GDM1 (cell line): ENCODE results near the gene EXOC3L1.

Experiments
- DNase-seq: peaks from one replicate; lab custom pipeline; 2025; lab: John Stamatoyannopoulos, UW

EXOC3L1 gene, protein sequence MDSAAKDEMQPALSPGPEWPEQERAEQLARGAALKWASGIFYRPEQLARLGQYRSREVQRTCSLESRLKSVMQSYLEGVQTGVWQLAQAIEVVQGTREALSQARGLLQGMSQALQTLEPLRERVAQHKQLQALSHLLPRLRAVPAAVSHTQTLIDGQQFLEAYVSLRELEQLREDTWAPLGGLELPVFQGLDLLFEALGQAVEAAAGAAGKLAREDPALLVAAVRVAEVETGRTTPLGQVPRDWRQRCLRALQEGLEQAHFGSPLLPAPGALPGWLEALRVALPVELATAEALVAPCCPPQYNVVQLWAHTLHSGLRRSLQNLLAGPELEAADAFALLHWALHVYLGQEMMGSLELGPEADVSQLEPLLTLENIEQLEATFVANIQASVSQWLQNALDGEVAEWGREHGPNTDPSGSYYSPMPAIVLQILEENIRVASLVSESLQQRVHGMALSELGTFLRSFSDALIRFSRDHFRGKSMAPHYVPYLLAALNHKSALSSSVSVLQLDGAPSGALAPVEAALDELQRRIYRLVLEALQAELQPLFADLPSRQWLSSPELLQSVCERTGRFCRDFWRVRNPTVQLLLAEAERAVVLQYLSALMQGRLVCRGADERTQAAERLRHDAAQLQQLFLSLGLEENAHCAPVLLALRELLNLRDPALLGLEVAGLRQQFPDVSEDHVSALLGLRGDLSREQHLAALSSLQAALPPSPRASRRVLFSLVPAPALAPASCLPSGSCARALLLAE

DNA sequence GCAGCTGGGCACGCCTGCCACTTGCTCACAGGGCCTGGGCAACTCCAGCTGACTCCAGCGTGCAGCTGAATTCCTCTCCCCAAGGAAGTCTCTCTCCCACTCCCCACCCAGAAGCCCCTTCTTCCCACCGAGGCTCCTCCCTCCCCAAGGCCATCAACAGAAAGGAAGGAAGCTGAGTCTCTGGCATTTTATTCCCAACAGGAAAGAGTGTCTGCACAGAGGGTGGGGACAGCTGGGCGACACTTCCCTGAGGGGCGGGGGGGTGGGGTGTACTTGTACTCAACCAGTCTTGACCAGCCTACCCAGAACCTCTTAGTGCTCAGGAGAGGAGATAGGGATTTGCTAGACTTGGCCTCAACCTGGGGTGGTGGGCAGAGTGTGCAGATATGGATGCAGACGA is at the start of gene EXOC3L1:
TSS of gene EXOC3L1 (minus strand) at position 96 of the 400 bp plus-strand sequence. CDS start 460 bp downstream, outside the sequence.
- no peak for DNase-seq

DNA sequence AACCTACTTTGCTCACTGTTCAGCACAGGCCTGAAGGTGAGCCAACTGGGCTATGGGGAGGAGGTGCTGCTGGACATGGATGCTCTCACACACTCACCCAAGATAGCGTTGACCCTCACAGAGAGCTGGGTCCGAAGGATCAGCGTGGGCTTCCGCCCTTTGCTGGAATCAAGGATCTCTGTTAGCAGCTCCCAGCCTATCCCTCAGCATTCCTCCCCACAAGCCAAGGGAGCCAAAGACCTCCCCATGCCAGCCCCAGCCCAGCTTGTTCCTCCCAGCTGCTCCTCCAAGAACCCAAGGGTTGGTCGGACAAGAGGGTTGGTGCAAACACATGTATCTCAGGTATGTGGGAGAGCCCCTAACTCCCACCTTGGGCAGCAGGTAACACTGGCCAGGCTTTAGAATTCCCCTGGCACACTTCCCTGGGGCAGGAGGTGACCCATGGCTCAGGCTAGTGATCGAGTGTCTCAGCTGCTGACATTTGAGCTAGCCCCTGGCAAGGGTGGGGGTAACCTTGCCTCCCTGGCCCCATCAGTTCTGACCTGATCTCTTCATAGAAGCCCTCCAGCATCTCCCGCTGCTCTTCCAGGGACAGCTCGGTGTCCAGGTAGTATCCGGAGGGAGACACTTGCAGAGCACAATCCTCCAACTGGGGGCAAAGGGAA is 49.0 kb upstream of the EXOC3L1 start:
- DNase-seq: no peak

DNA sequence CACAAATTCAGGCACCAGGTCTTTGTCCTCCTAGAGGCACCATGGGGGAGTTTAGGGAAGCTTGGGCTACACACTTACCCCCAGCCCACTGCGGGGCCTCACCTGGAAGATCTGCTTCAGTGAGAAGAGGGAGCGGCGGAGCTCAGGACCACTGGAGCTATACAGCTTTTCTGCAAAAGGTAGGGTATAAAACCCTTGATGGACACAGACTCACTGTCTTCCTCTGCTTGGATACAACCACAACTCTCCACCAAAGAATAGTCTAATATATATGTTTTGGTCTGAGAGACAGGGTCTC is 48.3 kb upstream of the EXOC3L1 start:
- no peak for DNase-seq

DNA sequence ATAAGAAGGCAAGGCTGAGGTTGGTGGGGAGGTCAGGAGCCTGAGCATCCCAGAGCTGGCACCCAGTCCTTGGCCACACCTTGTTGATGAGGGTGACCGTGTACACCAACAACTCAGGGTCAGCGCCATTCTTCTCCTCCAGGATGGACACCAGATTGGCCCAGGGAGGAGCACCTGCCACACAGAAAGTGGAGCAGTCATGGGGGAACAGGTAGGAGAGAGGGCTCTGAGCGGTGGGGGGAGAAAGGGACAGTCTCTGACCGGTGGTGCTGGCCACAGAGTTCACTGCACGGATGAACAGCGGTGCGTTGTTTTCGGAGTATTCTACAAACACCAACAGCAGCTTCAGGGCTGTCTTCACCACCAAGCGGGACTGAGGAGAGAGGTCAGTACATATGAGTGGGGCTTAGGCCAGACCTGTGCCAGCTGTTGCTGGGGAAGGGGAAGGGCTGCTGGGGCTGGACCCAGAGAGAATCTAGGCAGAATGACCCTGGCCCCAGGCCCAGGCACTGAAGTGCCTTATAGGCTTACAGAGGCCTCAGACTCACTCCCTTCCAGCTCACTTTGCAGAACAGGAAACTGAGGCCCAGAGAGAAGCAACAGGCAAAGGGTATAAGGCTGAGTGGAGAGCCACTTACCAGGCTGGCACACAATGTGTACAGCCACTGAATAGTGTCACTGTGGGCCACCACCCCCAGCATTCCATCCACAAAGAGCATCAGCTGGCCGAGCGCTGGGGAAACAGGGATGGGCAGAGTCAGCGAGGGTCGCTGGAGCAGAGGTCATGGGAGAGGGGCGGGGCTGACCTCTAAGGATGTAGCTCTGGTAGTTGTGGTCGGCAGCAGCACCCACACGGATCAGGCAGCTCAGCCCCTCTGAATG is 47.7 kb upstream of the EXOC3L1 start:
- no peak for DNase-seq

DNA sequence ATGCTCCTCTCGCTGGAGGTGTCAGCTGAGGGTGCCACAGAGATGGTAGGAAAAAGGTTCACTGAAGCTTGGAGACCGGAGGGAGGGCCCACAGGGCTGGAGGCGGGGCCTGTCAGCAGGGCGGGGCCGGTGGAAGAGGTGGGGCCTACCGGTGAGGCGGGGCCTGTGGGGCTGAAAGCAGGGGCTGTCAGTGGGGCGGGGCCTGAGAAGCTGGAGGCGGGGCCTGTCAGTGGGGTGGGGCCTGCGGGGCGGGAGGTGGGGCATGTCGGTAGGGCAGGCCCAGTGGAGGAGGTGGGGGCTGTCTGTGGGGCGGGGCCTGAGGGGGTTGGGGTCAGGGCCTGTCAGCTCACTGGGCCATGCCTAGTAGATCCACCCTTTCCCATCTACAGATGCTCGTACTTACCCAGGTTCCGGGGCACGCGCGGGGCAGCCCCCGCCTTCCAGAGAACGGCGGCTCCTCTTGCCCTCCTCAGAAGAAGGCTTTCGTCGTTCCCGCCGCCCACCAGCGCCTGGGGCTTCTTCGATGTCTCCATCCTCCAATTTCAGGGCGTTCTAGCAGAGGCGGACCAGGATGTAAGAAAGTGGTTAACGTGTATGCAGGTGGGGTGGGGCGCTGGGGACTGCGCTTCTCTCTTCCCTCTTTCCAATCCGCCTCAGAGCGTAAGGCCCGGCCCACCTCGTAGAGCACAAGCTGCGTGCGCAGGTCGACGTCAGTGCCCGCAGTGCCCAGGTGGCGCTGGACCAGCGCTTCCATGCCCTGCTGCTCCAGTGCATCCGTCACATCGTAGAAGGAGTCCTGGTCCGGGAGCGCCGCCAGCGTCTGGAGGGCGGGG is 46.8 kb upstream of the EXOC3L1 start:
- DNase-seq: peak; percentile 2

DNA sequence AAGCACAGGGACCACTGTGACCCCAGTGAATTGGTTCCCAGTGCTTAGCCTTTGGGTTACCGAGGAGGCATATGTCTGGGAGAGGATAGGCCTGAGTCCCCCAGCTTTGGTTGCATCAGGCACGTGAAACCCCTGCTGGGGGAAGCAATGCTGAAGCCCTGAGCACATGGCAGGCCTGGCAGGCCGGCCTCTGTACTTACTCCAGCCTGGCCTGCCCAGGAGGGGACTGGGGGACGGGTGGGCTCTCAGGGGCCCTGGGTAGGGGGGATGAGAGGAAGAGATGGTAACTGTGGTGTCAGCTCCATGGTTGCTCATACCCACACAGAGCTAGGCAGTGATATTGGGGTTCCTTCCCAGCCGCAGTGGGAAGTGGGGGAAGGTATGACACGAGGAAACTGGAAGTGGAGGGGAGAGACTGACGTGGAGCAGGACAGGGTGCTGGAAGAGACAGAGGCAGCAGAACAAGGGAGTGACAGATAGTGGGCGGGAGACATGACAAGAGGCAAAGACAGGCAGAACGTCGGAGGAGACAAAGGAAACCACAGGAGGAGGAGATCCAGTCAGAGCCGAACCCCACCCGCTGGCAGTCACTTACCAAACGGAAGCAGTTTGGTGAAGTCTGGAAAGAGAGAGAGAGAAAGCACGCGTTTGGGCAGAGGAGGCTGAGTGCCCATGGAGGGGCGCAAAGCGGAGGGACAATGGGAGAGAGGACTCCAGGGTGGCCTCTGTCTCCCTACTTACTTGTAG is 46.1 kb upstream of the EXOC3L1 start:
- DNase-seq: no peak

DNA sequence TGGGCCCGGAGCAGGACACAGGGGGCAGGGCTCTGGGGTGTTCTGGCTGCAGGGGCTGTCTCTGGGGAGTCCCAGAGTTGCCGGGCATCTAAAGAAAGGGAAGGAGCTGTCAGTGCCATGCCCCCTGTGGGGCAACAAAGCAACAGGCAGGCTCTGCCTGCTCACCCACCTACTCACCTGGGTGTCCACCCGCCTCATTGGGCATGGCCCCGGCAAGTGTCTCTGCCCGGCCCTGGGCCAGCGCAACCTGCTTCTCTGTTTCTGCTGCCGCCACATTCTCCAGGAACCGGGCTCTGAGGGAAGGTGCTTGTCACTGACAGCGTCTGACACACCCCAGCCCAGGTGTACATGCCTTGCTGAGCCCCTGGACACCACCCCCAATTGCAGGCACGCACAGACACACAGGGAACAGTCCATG is 44.3 kb upstream of the EXOC3L1 start:
- DNase-seq: no peak

DNA sequence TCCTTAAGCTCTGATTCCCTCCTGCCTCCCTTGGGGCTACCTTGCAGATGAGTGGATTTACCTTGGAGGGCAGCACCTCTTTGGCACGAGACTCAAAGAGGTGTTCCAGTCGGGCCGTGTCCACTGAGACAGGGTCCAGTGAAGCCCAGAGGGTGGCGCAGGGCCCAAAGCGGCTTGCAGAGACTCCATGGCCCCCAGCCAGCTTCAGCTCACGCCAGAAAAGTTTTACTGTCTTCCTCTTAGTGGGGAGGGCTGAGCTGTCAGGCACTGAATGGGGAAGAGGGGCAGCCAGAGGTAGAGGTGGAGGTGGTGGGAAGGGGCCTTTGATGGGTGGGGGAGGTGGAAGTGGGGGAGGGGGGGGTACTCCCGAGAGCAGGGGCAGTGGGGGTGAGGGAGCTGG is 43.7 kb upstream of the EXOC3L1 start:
- no peak for DNase-seq

DNA sequence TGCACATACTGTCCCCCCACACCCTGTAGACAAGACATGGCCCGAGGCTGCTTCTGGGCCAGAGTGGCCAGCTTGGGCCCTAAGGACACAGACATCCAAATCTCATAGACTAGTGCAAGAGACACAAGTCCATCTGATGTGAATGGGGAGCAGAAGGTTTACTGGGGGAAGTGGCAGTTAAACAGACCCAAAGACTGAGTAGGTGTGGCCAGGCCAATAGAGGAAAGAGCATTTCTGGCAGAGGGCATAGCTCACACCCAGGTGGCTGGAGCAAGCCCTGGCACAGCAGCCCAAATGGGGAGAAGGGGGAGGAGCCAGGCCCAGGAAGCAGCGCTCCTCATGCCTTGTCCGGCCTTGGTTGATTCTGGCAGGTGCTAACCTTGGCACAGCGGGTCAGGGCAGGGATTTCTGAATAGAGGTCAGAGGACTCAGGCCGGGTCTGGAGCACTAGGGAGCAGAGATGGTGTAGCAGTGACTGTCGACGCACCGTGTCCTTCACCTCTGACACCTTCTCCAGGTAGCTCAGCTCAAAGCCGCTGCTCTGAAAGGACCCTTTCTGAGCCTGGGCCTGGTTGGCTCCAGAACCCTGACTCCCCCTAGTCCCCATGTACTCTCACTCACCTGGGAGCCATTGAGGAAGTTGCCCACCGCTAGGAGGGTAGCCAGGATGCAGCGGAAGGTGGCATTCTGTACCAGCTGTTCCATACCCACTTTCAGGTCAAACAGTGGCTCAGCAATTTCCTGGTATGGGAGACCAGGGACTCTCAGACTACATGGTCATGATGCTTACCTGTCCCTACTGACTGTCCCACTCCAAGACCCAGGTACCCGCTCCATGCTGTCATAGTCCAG is 41.1 kb upstream of the EXOC3L1 start:
- DNase-seq: no peak

DNA sequence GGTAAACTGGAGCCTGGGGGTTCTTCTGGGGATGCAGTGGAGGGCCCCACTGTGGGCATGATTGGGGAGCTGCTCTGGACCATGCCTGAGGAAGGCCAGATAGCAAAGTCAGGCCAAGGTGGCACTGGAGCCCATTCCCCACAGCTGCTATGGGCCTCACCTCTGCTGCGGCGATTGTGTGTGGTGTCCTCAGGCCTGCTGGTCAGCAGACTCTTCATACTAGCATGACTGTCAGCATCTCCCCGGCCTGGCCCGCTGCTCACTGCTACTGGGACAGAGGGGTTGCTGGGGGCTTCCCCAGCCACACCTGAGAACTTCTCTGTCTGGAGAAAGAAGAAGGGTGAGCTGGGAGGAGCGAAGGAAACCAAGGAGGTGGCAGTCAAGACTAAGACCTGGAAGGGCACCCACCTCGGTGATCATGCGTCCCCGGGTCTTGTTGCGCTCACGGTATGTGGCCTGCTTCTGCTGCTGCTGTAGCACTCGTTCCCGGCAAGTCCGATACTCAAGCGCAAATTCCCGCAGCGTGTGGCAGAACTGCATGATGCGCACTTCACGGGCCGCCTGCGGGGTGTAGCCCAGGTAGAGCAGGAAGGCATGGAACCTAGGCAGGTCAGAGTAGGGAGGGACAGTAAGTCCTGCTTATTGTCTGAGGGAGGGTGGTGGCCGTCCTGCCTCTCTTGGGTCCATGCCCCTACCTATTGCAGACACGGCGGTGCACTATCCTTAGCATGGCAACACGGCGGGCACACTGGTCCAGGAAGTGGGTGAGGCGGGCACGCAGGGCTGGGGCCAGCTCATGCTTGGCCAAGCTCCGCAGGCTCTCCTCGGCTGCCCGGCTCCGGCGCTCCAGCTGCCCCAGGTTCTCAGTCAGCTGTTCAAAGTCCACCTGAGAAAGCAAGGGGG is 40.2 kb upstream of the EXOC3L1 start:
- no peak for DNase-seq

DNA sequence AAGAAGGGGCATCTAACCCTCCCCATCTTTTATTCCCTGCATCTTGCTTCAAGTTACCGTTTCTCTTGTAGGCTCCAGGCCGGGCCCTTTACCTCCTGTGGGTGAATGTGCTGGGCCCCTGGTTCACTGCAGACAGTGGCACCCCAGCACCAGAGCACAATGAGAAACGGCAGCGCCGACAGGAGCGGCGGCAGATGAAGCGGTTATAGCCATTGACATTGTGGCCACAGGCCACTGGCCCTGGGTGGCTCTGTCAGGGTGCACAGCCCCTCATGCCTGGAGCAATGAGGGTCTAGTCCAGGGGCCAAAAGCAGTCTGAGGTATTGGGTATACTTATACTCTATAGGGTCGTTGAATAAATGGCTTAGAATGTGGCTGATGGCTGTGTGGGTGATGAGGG is 39.0 kb upstream of the EXOC3L1 start:
- DNase-seq: no peak

DNA sequence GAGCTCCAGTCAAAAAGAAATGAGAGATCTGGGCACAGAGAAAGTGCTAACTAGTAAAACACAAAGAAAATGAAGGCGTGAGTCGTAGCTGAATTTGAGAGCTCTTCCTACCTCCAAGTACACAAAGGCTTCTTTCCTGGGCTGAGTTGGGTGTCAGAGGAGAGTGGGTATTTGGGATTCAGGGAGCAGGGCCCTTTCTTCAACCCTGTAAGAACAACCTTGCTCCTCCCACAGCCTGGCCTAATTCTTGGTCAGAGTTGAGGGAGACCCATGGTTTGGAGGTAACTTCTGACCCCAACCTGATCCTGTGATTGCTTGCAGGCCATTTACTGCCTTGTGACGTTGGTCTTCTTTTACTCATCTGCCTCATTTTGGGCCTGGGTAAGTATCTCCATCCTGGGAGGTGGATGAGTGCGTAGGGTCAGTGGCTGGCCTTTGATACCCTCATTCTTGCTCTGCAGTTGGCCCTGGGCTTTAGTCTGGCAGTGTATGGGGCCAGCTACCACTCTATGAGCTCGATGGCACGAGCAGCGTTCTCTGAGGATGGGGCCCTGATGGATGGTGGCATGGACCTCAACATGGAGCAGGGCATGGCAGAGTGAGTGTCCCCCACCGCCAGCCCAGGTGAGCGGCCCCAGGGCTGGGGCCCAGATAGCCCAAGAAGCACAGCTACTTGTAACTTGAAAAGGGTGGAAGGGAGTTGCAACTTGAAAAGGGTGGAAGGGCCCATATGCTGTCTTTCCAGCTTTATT is 38.3 kb upstream of the EXOC3L1 start:
- DNase-seq: no peak

DNA sequence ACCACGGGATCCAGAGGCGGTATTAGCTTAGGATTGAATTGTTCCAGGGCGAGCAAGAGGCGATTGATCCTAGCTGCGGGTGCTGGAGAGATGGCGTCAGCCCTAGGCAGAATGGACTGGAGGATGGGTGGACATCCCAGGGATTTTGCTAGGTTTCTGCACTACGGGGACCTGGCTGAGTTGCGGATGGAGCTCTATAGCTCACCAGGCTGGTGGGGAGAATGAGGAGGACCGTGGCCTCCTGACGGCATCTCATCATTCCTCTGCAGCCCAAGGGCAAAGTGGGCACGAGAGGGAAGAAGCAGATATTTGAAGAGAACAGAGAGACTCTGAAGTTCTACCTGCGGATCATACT is 37.6 kb upstream of the EXOC3L1 start:
- no peak for DNase-seq

DNA sequence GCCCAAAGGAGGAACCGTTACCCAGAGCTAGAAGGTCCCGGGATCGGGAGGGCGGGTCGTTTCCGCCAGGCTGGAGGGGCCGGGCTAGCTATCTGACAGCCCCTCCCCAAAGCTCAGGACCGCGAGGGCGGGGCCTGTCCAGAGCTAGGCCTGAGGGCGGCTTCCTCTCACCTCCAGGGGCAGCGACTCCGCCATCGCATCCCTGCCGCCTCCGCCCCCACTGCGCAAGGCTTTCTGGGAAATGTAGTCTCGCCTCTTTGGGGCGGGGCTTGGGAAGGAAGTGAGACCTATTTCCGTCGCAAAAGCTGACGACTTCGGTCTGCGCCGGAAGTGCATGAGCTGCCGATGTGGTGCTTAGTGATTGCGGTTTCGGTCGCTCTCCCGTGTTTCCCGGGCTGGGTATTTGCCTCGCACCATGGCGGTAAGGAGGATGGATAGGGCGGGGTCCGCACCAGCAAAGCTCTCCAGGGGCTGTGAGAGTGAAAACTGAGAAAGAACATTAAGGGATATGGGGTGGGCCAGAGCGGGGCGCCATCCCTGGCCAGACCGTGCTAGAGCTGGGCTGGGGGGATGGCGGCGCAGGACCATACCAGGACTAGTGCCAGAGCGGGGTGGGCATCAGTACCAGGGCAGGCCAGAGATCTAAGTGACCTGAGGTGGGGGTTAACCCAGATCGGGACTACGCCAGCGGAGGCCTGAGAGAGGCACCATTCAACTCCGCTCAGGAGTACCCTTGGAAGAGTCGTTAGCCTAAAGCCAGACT is 37.0 kb upstream of the EXOC3L1 start, which contains the start of gene TMEM208:
TSS of gene TMEM208 (plus strand) at position 327 of the 763 bp plus-strand sequence. CDS start at position 416, 89 bp downstream.
- peak; percentile 91 for DNase-seq

DNA sequence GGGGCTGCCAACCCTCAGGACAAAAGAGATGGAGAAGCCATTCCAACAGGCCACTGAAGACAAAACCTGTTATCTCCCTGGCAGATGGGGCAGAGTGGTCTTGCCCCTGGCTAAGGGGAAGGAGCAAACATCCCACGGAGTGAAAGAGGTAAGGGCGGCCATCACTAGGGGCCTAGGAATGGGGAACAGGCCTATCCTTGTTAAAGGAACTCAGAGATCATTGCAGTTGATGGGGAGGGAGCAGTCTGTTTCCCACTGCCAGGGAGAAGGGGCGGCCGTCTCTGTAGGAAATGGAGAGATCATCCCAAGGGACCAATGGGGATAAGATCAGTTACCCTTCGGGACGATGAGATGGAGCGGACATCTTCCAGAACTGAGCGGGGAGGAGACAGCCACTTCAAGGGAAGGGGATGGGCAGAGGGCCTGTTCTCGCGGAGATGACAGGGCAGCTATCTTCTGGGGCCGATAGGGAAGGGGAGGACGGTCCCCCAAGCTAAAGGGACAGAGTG is 36.4 kb upstream of the EXOC3L1 start:
- no peak for DNase-seq

DNA sequence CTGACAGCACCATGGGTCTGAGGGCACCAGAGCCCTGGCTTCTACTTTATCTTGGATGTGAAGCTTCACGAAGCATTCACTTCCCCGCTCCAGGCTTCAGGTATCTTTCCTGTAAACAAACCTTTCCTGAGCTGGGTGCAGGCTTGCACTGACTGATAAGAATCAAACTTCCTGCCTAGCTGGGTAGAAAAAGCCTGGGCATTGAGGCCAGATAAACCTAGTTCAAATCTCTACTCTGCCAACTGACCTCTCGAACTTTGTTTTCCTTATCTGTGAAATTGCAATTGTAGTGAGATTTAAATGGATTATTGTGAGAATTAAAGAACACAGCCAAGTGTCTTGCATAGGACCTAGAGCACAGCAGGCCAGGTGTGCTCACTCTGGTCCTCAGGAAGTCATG is 34.1 kb upstream of the EXOC3L1 start:
- DNase-seq: no peak
